Measurements from ENCODE around the gene NBEAL2. TPM values are rescaled to one million over a fixed set of nuclear protein-coding genes. Genes with fewer than 3 reads are reported as not detected.

Gene NBEAL2, protein sequence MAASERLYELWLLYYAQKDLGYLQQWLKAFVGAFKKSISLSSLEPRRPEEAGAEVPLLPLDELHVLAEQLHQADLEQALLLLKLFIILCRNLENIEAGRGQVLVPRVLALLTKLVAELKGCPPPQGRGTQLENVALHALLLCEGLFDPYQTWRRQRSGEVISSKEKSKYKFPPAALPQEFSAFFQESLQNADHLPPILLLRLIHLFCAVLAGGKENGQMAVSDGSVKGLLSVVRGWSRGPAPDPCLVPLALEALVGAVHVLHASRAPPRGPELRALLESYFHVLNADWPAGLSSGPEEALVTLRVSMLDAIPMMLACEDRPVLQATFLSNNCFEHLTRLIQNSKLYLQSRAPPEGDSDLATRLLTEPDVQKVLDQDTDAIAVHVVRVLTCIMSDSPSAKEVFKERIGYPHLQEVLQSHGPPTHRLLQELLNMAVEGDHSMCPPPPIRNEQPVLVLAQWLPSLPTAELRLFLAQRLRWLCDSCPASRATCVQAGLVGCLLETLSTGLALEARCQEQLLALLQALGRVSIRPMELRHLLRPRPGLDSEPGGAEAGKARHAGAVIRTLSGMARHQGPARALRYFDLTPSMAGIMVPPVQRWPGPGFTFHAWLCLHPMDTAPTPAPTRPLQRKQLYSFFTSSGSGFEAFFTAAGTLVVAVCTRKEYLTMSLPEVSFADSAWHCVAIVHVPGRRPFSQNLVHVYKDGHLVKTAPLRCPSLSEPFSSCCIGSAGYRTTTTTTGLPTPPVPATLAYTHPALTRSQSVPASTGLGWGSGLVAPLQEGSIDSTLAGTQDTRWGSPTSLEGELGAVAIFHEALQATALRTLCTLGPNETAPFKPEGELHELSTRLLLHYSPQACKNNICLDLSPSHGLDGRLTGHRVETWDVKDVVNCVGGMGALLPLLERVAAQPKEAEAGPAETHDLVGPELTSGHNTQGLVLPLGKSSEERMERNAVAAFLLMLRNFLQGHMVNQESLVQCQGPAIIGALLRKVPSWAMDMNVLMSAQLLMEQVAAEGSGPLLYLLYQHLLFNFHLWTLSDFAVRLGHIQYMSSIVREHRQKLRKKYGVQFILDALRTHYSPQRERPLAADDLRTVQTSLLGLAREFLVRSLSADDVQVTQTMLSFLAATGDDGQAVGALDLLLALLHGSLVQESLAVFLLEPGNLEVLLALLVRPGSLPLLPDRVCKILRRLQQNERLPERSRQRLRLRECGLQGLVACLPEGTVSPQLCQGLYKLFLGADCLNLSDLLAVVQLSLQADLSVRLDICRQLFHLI (N-terminal part only)
- polyA plus RNA-seq (3.0 and 3.3 TPM in 2 replicates), polyA minus RNA-seq (1.2 and 1.3 TPM in 2 replicates)

DNA sequence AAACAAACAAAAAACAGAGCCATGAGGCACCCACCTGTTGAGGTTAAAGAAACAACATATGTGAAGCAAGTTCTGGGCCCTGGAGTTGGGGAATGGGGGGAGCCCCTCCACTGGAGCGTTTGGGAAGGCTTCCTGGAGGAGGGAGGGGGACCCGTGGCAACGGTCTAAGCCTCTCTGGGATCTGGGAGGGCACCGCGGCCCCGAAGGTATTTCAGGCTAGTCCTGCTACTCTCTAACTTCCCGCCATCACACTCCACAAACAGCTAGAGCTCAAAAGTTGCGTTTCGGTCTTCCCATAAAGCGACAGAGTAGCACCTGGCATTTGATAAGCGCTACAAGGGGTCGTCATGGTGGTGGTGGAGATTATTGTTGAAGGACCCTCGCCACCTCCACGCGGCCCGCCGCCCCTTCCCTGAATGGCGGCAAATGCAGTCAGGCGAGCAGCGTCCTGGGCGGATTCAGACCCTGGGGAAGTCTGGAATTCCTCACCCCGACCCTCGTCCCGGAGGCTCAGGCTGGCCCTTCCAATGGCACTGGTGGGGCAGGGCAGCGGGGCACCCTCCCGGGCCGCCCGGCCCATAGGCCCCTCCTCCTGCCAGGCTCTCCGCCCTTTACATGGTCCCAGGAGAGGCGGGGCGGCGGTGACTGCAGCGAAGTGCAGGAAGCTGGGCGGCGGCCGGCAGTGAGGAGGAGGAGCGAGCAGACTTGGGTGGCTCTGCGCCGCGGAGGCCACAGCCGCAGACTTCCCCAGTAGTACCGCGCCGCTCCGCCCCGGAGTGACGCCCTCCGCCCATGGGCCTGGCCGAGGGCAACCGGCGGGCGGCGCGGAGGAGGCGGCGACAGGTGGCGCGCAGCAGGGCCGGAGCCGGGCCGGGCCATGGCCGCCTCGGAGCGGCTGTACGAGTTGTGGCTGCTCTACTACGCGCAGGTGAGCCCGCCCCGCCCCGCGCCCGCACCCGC lies at the start of gene NBEAL2:
Gene NBEAL2 (plus strand): TSS at position 682 of the 960 bp plus-strand sequence. CDS start 196 bp downstream, at position 878.
- peak within 1 kb of the TSS; percentile 40 for H2AFZ ChIP-seq (ENCODE audit: low read depth, low read length)
- peak within 1 kb of the TSS; percentile 62 for H3K4me2 ChIP-seq (ENCODE audit: low read length)
- no peak within 1 kb of the TSS for H3K27ac ChIP-seq (ENCODE audit: low read length)
- TF ChIP-seq EP300 (conservative IDR thresholded peaks at IDR 0.05; ENCODE audit: poor library complexity, severe bottlenecking), result no peak
- peak; percentile 57 for TF ChIP-seq MXI1 (conservative IDR thresholded peaks at IDR 0.05; ENCODE audit: poor library complexity, severe bottlenecking)
- TF ChIP-seq EZH2 (IDR thresholded peaks at IDR 0.05; ENCODE audit: borderline replicate concordance, insufficient read depth, low read length, poor library complexity, severe bottlenecking), result no peak
- TF ChIP-seq, protein P1, sequence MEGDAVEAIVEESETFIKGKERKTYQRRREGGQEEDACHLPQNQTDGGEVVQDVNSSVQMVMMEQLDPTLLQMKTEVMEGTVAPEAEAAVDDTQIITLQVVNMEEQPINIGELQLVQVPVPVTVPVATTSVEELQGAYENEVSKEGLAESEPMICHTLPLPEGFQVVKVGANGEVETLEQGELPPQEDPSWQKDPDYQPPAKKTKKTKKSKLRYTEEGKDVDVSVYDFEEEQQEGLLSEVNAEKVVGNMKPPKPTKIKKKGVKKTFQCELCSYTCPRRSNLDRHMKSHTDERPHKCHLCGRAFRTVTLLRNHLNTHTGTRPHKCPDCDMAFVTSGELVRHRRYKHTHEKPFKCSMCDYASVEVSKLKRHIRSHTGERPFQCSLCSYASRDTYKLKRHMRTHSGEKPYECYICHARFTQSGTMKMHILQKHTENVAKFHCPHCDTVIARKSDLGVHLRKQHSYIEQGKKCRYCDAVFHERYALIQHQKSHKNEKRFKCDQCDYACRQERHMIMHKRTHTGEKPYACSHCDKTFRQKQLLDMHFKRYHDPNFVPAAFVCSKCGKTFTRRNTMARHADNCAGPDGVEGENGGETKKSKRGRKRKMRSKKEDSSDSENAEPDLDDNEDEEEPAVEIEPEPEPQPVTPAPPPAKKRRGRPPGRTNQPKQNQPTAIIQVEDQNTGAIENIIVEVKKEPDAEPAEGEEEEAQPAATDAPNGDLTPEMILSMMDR (IDR thresholded peaks at IDR 0.05; ENCODE audit: poor library complexity, severe bottlenecking), result no peak
- no peak for TF ChIP-seq RAD21 (conservative IDR thresholded peaks at IDR 0.05)
- no peak for TF ChIP-seq TAF1 (IDR thresholded peaks at IDR 0.05; ENCODE audit: low read depth)
- peak; percentile 15 for TF ChIP-seq POLR2AphosphoS5 (IDR thresholded peaks at IDR 0.05)
- TF ChIP-seq SMC3 (conservative IDR thresholded peaks at IDR 0.05; ENCODE audit: poor library complexity), result no peak
- TF ChIP-seq, protein P2, sequence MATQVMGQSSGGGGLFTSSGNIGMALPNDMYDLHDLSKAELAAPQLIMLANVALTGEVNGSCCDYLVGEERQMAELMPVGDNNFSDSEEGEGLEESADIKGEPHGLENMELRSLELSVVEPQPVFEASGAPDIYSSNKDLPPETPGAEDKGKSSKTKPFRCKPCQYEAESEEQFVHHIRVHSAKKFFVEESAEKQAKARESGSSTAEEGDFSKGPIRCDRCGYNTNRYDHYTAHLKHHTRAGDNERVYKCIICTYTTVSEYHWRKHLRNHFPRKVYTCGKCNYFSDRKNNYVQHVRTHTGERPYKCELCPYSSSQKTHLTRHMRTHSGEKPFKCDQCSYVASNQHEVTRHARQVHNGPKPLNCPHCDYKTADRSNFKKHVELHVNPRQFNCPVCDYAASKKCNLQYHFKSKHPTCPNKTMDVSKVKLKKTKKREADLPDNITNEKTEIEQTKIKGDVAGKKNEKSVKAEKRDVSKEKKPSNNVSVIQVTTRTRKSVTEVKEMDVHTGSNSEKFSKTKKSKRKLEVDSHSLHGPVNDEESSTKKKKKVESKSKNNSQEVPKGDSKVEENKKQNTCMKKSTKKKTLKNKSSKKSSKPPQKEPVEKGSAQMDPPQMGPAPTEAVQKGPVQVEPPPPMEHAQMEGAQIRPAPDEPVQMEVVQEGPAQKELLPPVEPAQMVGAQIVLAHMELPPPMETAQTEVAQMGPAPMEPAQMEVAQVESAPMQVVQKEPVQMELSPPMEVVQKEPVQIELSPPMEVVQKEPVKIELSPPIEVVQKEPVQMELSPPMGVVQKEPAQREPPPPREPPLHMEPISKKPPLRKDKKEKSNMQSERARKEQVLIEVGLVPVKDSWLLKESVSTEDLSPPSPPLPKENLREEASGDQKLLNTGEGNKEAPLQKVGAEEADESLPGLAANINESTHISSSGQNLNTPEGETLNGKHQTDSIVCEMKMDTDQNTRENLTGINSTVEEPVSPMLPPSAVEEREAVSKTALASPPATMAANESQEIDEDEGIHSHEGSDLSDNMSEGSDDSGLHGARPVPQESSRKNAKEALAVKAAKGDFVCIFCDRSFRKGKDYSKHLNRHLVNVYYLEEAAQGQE (IDR thresholded peaks at IDR 0.05; ENCODE audit: borderline replicate concordance), result no peak
- peak within 1 kb of the TSS; percentile 41 for H3K9ac ChIP-seq (ENCODE audit: low read length)
- no peaks in the 10 kb centered on the region for H3K36me3 ChIP-seq (ENCODE audit: insufficient read depth, low read length)
- peak within 1 kb of the TSS; percentile 72 for H3K4me3 ChIP-seq (ENCODE audit: low read length)
- no peaks in the 10 kb centered on the region for H3K27me3 ChIP-seq (ENCODE audit: insufficient read depth, low read depth, low read length)
- H4K20me1 ChIP-seq (ENCODE audit: insufficient read depth), result peaks cover 3% of the 10 kb centered on the region
- H3K79me2 ChIP-seq (replicated peaks; ENCODE audit: insufficient read depth, low read length), result peaks cover 20% of the 10 kb centered on the region
- no peaks in the 10 kb centered on the region for H3F3A ChIP-seq (ENCODE audit: insufficient read depth, low read length, poor library complexity, severe bottlenecking)
- H3K9me2 ChIP-seq (ENCODE audit: insufficient read depth, low read length), result no peaks in the 10 kb centered on the region
- H3K9me3 ChIP-seq (ENCODE audit: low read length), result no peaks in the 10 kb centered on the region

Measured in neural cell (in vitro differentiated cells).